ENCODE measurements around the gene IRAK1. TPM values are rescaled to one million over a fixed set of nuclear protein-coding genes. Genes with fewer than 3 reads are reported as not detected.
A peak's percentile ranks its signal among the peaks of the same experiment; 100 is the strongest.

The IRAK1 gene
- 133 TPM for polyA plus RNA-seq (2013, experiment 1 of 2; ENCODE audit: insufficient read length)
- polyA plus RNA-seq (2013, experiment 2 of 2; ENCODE audit: insufficient read length), result 133 TPM

DNA sequence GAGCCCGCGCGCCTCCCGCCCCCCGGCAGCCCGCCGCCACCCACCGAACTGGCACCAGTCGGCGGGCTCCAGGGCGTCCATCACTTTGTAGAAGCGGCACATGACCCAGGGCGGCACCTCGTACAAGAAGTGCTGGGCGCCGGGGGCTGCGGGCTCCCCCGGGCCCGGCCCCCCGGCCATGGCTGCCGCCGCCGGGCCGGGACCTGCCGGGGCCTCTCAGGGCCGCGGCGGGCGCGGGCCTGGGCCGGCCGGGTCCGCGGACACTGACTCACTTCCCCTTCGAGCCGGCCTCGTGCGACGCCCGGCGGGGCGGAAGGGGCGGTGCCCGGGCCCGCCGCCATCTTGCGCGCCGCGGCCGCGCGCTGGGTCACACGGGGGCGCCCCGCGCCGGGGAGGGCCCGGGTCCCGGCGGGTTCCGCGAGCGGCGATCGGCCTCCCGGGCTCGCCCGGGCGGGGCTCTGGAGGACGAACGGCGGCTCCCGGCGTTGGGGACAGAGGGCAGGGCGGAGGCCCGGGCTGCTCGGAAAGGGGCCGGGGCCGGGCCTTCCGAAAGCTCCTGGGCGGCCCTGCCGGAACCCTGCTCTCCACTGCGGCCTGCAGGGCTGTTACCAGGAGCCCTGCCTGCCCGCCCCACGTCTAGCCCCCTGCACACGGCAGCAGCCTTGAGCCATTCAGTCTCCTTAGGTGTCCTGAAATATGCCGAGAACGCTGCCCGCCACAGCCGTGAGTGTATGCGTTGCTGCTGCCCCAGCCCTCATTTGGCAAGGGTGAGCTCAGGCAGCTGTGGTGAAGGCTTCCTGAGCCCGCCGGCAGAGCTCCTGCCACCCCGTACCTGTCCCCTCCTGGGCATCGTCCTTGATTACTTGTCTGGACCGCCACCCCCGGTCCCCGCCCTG lies at the start of gene IRAK1:
Gene IRAK1 (minus strand): TSS at position 270 of the 896 bp plus-strand sequence. CDS start 90 bp downstream, at position 180.
- DNase-seq, result peak; percentile 57

DNA sequence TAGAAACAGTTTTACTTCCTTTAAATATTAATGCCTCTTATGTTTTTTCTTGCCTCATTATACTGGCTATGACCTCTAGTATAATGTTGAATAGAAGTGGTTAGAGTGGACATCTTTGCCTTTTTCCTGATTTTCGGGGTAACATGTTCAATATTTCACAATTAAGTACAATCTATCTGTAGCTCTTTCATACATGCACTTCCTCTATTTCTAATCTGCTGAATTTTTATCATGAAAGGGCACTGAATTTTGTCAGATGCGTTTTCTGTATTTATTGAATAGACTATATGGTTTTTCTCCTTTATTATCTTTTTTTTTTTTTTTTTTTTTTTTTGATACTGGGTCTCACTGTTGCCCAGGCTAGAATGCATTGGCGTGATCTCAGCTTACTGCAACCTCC lies 48.9 kb upstream of the IRAK1 start:
- no peak for DNase-seq

DNA sequence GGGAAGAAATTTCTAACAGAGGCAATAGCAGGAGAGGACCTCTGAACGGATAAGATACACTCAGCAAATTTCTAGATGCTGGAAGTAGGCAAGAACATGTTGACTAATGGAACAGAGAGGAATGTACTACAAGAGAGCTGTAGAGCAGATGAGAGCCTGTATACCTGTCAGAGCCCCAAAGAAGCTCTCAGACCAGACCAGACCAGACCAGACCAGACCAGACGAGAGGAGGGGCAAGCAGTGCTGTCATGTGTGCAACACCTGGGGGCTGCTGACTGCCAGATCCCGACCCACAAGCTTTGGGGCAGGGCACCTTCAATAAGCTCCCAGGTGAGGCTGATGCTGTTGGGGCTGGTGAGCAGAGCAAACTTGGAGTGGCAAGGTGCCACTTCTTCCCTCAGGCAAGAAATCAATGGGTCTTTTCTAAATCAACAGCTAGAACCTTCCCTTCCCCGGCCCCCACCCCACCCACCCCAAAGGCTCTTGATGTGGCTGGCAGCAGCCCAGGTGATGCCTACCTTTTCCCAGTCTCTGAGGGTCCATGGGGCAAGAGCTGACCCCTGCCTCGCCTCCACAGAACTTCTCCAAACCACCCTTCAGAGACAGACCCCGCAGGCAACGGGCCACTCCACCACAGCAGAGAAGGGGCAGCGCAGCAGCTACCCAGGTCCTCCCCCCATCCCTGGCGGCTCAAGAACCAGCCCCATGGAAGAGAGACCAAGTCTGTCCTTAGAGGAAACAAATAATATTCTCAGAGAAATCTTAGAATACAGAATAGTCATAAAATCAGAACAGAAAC lies 45.1 kb upstream of the IRAK1 start:
- no peak for DNase-seq

DNA sequence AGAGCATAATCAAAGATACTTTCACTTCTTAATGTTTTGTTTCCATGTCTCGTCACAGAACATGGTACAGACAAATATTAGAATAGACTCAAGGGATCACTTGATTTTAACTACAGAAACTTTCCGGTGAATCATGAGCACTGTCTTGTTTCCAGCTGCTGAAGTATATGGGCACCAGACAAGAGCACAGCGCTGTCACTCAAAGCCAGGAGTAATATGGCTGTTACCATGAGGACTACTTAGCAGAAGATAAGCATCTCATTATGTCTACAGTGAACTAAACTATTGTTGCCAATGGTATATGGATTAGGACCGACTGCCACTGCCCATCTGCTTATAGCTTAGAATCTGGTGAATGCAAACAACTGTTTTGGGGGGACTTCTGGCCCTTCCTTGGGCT lies 43.5 kb upstream of the IRAK1 start:
- DNase-seq, result no peak

GRCh38 chrX:154061801-154062200 lies 42.1 kb upstream of the IRAK1 start:
- no peak for DNase-seq

DNA sequence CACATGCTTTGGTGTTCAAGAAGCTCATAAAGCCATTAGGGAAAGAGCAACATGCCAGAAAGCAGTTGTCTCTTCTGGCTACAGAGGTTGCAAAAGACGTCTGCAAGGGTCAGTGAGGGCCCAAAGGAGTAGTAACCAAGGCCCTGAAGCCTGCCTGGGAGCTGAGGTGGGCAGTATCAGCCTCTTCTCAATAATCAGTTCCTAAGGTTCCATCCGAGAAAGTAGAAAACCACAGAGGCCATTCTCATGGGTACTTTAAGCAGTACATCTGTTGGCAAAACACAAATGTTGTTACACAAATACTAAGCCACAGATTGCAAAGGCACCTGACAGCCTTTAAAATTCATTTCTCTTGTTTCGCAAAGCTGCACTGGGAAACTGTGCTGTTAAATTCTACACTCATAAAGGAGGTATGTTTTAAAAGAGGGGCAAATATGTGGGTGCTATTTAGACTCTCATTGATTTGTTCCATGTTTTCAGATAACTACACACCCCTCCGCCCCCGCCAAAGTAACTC lies 40.1 kb upstream of the IRAK1 start:
- DNase-seq, result no peak

GRCh38 chrX:154059231-154059630 lies 39.5 kb upstream of the IRAK1 start:
- no peak for DNase-seq

DNA sequence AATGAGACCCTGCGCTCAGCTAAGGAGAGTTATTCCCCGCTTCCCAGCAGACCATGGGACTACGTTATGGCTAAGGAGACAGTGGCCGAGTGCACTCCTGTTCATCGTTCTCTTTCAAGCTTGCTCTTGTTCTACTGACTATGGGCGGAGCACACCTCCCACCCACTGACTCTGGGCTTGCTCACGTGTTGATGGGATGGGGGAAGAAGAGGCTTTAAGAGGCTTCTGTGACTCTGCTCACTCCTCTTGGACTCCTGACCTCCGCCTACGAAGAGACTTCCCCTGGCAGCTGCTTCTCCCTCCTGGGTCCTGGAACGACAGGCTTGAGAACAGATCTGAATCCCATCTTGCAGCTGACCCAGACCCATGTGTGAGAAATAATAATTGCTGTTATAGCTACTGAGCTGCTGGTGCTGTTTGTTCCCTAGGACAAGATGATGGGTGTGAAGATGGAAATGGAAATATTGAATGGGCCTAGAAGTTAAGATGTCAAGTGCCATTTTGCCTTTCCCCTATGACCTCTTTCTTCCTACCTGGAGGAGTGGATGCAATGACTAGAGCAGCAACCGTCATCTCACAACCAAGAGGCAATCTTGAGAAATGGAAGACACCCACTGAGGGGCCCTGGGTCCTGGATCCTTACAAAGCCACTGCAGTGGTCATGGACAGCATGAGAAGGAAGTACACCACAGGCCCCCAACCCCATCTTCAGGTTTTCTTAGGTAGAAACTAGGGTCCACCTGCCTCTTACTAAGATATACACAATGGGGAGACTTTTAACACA lies 38.7 kb upstream of the IRAK1 start:
- DNase-seq, result no peak

GRCh38 chrX:154057791-154058190 lies 38.1 kb upstream of the IRAK1 start:
- DNase-seq, result no peak

DNA sequence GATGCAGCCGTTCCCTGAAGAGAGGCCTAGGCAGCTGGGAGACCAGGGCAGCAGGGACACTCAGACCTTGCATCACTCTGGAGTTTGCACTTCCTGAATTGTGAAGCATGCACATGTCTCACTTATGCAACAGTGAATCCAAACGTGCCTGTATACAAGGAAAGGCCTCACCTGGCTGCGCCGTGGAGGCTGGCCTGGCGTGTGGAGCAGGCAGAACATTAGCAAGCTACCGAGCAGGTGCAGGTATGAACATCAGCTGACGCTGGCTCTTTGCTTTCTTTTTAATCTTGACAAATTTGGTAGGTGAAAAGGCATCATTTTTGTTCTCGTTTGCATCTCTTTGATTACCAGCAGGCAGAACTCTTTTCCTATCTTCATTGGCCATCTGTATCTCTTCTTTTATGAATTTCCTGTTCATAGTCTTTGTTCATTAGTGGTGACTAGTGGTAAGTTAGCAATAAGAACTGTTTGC lies 37.1 kb upstream of the IRAK1 start:
- DNase-seq, result no peak

DNA sequence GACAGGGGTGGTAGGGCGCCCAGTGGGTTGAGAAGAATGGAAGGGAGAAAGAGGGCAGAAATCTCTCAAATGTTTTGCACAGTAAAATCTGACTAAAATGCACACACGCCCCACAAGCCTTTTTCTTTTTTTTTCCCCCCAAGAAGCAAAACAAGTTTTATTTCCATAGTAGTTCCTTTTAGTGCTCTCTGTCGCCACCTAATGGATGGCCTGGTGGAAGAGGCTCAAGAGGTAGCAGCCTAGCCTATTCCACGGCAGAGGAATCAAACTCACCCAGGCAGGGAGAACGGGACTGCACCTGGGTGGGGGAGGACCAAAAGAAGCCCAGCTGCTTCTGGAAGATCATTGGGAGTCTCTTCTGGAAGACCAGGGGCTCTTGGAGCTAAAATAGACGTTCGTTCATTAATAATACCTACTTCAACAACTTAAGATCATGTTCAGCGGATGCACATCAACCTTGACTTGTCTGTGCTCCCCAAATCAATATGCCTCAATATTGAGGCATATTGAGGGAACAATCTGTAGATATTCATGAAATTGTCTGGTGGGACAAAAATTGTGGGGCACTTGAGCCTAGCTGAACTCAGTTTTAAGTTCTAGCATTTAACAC lies 31.6 kb upstream of the IRAK1 start:
- peak; percentile 32 for DNase-seq

- DNase-seq, result no peak
Observed at GRCh38 chrX:154050113-154050495, 30.4 kb upstream of the IRAK1 start.

- DNase-seq, result no peak
Observed at GRCh38 chrX:154049209-154050112, 29.8 kb upstream of the IRAK1 start.

DNA sequence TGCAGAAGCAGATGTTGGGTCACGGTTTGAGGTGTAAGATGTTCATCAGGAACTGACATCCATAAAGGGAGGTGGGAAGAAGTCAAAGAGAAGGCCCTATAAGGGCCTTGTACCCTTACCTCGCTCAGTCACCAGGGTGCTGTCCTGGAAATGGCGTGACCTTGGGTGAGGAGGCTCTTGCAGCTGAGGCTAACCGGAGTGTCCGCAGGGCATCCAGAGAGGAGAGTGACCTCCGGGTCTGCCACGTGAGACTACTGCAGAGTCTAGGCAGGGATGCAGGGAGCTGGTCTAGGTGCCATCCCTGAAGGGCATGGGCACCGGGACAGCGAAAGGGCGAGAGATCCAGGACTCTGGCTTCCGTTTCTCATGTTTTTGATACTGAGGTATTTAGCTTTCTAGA lies 28.7 kb upstream of the IRAK1 start:
- DNase-seq, result no peak

- peak; percentile 30 for DNase-seq
Observed at GRCh38 chrX:154046940-154047610, 27.4 kb upstream of the IRAK1 start.

- peak; percentile 73 for DNase-seq
Observed at GRCh38 chrX:154046031-154046781, 26.5 kb upstream of the IRAK1 start.

DNA sequence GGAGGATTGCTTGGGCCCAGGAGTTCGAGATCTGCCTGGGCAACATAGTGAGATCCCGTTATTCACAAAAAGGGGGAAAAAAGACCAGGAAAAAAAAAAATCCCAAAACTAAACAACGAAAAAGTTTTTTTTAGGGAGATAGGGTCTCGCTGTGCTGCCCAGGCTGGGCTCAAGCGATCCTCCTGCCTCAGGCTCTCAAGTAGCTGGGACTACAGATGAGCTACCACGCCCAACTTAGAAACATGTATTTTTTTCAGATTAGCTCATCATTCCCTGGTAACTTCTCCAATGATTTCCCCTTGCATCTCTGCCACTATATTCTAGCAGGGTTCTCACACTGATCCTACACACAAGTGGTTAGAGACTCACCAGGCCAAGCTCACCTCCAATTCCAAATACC lies 24.4 kb upstream of the IRAK1 start:
- DNase-seq, result no peak

- DNase-seq, result peak; percentile 60
Observed at GRCh38 chrX:154043003-154043763, 23.5 kb upstream of the IRAK1 start.

DNA sequence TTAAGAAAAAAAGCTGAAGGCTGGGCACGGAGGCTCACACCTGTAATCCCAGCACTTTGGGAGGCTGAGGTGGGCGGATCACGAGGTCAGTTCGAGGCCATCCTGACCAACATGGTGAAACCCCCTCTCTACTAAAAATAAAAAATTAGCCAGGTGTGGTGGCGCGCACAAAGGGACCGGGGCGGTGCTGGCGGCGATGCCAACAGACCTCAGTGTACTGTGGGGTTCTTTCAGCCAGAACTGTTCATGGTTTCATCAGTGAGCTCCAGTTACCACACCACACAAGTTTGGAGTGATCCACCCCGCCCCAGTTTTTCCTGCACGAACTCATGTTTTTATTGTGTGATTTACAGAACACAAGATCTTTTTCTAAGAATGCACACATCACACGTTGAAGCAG lies 21.2 kb upstream of the IRAK1 start:
- no peak for DNase-seq
